Stimulated activated naive B cell treated with anti-CD40 and anti-IgM and Interleukin-4, amounts not matched to agents 10 μg/mL and 1 μg/mL and 100 μg/mL, for 72 hours (primary cell): ENCODE data around the gene RASA4B.
"Not testable (repeated sequence)": the region's sequence is repeated elsewhere in the genome, so short reads cannot be mapped to it uniquely, and the experiment has no call there.

ENCODE experiments used
- ATAC-seq, 2 donors: fragments of 150-1000 bp; cut with Tn5 transposase; replicated peaks; 2 replicates each; pipeline ENCODE4 v1.10.0; 2021; ENCODE audit warnings: moderate library complexity in 1 of 2
- DNase-seq: peaks from one replicate; pipeline ENCODE4 v3.0.0; 2021
- H3K27ac Mint-ChIP-seq: one replicate; pipeline ENCODE4 v1.8.0; 2022; ENCODE audit warnings: mild to moderate bottlenecking, mixed read lengths
- H3K27me3 Mint-ChIP-seq, 2 donors: one replicate each; pipeline ENCODE4 v1.8.0; 2022; ENCODE audit warnings: mixed read lengths in 2 of 2
- H3K36me3 Mint-ChIP-seq, 2 donors: one replicate each; pipeline ENCODE4 v1.8.0; 2022; ENCODE audit warnings: mixed read lengths in 2 of 2, mild to moderate bottlenecking in 1 of 2
- H3K4me1 Mint-ChIP-seq, 2 donors: one replicate each; pipeline ENCODE4 v1.8.0; 2022; ENCODE audit warnings: mixed read lengths in 2 of 2, mild to moderate bottlenecking in 1 of 2
- H3K4me3 Mint-ChIP-seq, 2 donors: one replicate each; pipeline ENCODE4 v1.8.0; 2022; ENCODE audit warnings: mild to moderate bottlenecking in 2 of 2, mixed read lengths in 2 of 2, moderate library complexity in 1 of 2
- H3K9me3 Mint-ChIP-seq, 2 donors: one replicate each; pipeline ENCODE4 v1.8.0; 2022; ENCODE audit warnings: mixed read lengths in 2 of 2, mild to moderate bottlenecking in 1 of 2

The RASA4B gene

DNA sequence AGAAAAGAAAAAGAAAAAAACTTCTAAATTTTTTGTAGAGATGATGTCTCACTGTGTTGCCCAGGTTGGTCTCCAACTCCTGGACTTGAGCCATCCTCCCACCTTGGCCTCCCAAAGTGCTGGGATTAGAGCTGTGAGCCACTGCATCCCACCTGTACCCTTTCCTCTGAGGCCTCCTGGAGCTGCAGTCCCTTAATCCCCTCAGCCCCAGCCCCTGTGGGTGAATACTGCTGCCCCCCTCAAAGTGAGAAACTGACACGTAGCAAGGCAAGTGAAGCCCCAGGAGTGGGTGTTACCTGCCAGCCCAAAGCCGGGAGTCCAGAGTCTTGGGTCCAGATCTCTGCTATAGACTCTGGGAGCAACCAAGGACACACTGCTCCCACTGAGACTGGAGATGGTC lies 7.2 kb upstream of the RASA4B start:
- not testable (repeated sequence) for DNase-seq, H3K4me3 Mint-ChIP-seq, H3K27me3 Mint-ChIP-seq, H3K36me3 Mint-ChIP-seq, H3K4me1 Mint-ChIP-seq, H3K27ac Mint-ChIP-seq, H3K9me3 Mint-ChIP-seq
- peak; percentile 7 to 14 for ATAC-seq

DNA sequence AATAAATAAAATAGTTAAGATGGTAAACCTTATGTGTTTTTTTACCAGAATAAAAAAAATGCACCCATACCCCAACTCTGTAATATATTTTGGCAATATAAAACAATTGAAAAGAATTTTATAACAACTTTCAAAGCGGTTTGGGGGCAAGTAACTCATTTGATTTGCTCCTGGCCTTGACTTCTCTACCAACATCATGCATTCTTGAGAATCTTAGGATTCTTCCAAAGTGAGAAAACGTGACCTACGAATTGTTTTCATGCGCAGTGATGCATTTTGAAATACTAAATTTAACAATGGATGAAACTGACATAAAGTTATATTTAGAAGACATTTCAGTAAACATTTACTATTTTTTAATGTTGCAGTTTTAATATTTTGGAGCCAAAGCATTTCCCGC lies 3.2 kb upstream of the RASA4B start:
- H3K27ac Mint-ChIP-seq, DNase-seq, ATAC-seq, H3K36me3 Mint-ChIP-seq, H3K9me3 Mint-ChIP-seq, H3K4me1 Mint-ChIP-seq, H3K4me3 Mint-ChIP-seq, H3K27me3 Mint-ChIP-seq: not testable (repeated sequence)

DNA sequence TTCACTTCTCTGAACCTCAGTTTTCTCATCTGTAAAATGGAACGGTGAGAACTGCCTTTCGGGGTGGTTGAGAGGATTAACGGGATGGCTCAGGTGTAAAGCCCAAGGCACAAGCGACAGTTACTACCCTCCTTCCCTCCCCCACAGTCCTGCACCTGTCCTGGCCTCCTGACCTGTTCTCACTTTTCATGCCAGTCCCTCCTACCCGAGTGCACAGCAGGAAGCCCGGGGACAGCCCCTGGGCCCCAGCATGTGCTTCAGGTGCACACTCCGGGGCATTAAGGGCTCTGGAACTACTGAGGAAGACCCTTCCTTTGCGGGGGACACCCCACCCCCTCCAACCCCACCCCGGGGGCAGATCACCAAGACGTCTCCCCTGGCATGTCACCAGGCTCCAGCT lies 626 bp downstream of the RASA4B start:
- DNase-seq, H3K36me3 Mint-ChIP-seq, H3K4me3 Mint-ChIP-seq, H3K9me3 Mint-ChIP-seq, H3K4me1 Mint-ChIP-seq, H3K27ac Mint-ChIP-seq, H3K27me3 Mint-ChIP-seq: not testable (repeated sequence)
- ATAC-seq: peak; percentile 51 to 60

DNA sequence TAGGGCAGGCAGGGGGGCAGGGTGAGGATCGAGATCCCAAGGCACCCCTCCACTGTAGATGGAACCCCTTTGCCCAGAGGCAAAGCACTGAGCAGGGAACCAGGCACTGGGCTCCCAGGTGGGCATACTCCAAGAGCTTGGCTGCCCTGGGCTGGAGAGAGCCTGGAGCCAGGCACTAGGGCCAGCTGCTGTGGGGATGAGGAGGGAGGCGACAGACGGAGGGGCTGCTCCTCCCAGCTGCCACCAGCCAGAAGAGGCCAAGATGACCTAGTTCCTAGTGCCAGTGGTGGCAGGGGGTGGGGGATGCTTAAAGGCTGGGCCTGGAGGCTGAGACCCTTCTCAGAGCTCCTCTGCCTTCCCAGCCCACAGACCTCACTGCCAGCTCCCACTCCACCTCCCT lies 1.7 kb downstream of the RASA4B start:
- H3K27ac Mint-ChIP-seq, H3K4me3 Mint-ChIP-seq, DNase-seq, H3K9me3 Mint-ChIP-seq, H3K27me3 Mint-ChIP-seq, H3K4me1 Mint-ChIP-seq, ATAC-seq, H3K36me3 Mint-ChIP-seq: not testable (repeated sequence)

DNA sequence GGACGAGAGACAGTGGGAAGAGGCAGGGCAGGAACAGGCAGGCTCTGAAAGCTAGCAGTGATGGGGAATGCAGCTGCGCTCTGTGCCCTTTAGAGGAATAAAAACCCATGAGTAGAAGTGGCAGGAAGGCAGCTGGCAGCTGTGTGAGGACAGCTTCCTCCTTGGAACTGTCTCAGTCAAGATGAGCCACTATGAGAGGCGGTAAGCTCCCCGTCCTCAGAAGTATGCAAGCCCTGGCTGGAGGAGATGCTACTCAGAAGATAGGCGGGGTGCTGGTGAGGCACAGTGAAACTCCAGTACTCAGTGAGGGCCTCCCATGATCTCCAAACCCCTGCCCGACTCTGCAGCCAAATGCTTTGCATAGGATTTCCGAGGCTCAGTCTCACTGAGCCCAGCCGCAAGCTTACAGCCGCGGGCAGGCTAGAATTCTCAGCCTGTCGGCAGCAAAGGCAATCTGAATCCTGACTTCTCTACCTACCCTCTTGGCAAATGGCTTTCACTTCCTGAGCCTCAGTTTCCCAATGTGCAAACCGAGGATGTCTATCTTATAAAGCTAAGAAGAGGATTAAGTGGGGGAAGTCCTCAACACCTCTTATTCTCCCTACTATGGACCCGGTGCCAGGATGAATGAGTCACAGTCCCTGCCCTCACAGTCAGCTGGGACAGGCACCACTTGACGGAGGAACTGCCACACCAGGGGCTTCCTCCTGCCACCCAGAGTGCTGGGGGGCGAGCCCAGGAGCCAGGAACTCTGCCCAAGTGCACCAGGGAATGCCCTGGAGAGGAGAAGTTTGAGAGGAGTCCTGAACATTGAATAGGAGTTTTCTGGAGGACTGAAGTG lies 2.5 kb downstream of the RASA4B start:
- ATAC-seq: peak; percentile 19
- not testable (repeated sequence) for H3K36me3 Mint-ChIP-seq, H3K27me3 Mint-ChIP-seq, H3K4me3 Mint-ChIP-seq, H3K4me1 Mint-ChIP-seq, H3K9me3 Mint-ChIP-seq, H3K27ac Mint-ChIP-seq, DNase-seq

DNA sequence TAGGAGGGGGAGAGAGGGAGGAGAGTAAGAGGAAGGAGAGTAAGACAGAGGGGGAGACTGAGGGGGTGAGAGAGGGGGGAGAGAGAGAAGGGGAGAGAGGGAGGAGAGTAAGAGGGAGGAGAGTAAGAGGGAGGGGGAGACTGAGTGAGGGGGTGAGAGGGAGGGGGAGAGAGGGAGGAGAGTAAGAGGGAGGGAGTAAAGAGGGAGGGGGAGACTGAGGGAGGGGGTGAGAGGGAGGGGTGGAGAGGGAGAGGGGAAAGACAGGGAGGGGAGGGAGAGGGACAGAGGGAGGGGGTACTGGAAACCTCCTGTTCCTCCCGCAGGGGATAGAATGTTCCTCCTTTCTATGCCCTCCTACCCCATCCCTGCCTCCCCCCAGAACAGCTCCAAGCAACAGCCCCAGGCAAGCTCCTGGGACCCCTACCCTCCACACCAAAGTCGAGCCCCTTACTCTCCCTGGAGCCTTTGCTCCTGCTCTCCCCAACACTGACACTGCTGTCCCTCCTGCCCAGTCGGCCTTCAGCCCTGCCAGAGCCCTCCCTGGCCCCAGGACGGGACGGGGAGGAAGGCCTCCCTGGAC lies 4.8 kb downstream of the RASA4B start:
- not testable (repeated sequence) for H3K36me3 Mint-ChIP-seq, H3K27me3 Mint-ChIP-seq, ATAC-seq, DNase-seq, H3K9me3 Mint-ChIP-seq, H3K4me1 Mint-ChIP-seq
- Mint-ChIP-seq H3K27ac (peak overlapping the region; percentile 89), H3K4me3 (peak overlapping the region; percentile 64 to 75)

DNA sequence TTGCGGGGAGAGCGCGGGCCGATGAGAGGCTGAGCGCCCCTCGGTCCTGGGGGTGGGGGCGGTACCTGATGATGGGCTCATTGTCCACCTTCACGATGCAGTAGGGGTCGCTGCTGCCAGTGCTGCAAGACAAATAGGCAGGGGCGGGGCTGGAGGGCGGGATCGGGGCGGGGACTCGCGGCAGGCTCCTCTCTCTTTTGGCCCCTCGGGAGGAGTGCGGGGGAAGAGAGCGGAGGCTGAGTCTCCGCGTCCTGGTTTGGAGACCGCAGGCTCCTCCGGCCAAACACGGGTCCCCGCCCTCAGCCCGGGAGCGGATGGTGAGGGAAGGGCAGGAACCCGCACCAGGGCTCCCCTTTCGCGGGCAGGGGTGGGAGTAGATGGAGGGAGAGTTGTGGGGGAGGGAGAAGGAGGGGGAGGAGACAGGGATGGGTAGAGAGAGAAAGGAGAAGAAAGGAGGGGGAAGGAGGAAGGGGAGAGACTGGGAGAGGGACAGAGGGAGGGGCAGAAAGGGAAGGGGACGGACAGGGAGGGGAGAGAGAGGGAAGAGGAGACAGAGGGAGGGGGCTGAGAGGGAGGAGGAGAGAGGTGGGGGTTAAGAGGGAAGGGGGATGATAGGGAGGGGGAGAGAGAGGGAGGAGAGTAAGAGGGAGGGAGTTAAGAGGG lies 5.6 kb downstream of the RASA4B start:
- peak; percentile 45 to 61 for ATAC-seq
- H3K4me3 Mint-ChIP-seq: peak overlapping the region in 1 of 2 donors; percentile 75
- not testable (repeated sequence) for H3K27me3 Mint-ChIP-seq, H3K9me3 Mint-ChIP-seq, H3K27ac Mint-ChIP-seq, DNase-seq, H3K4me1 Mint-ChIP-seq, H3K36me3 Mint-ChIP-seq

DNA sequence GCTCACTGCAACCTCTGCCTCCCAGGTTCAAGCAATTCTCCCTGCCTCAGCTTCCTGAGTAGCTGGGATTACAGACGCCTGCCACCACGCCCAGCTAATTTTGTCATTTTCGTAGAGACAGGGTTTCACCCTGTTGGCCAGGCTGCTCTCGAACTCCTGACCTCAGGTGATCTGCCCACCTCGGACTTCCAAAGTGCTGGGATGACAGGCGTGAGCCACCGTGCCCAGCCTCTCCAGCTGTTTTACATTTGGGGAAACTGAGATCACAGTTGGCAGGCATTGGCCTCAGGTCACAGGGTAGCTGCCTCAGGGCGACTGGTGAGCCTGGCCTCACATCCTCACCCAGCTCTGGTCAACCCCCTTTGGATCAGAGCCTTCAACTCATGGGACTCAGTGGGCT lies 7.0 kb downstream of the RASA4B start:
- not testable (repeated sequence) for H3K27me3 Mint-ChIP-seq, ATAC-seq, H3K36me3 Mint-ChIP-seq, DNase-seq, H3K9me3 Mint-ChIP-seq, H3K4me3 Mint-ChIP-seq, H3K4me1 Mint-ChIP-seq, H3K27ac Mint-ChIP-seq

DNA sequence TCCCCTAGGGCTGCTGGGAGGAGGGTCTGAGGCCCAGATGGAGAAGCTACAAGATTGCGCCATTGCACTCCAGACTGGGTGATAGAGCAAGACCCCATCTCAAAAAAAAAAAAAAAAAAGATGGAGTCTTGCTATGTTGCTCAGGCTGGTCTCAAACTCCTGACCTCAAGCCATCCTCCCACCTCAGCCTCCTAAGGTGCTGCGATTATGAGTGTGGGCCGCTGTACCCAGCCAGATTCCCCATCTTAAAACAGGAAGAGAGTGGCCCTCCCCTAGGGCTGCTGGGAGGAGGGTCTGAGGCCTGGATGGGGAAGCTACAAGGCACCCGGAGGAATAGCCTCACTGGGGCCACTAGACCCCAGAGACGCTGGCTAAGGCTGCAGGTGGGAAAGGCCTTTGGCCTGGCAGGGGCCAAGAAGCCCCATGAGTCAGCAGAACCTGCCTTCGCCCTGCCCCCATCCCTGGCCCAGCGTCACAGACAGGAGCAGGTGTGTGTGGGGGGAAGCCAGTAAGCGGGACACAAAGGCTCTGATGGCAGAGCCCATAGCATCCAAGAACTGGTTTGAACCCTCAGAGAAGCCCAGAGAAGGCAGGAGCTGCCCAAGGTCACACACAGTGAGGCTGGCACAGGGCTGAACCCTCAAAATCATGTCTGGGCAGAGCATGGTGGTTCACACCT lies 10.0 kb downstream of the RASA4B start:
- not testable (repeated sequence) for H3K36me3 Mint-ChIP-seq, ATAC-seq, H3K27me3 Mint-ChIP-seq, H3K27ac Mint-ChIP-seq, H3K9me3 Mint-ChIP-seq, H3K4me1 Mint-ChIP-seq, H3K4me3 Mint-ChIP-seq, DNase-seq

DNA sequence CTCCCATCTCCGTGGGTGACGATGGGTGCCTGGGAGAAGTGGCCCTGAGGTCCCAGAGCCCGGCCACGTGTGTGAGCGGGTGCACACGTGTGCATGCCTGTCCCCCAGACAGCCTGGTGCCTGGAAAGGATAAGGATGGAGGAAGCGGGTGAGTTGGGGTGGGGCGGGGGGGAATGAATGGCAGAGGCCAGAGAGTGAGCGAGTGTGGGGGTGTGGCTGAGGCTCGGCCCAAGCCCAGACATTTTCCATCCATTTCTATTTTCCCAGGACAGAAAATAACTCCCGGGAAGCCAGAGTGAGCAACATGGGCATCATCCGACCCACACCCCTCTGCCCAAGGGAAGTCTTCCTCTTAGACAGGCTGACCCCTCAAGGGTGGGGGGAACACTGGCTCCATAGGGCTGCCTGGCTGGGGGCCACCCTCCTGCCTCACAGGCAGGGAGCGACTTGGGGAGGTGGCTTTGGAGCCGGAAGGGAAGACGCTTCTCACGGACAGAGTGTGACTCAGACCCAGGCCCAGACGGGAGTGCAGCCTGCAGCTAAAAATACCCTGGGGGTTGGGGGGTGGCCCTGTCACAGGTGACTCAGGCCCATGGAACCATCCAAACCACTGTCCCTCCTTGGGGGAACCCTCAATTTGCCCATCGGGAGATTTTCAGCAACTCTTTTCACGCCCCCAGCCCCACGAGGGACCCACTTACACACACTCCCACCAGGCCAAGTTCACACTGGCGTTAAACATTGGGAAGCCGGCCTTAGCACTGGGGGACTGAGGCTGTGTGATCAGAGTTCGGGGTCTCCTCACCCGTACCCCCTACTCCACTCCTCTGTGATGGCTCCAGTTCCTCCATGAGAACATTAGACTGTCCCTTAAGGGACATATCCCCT lies 12.0 kb downstream of the RASA4B start:
- H3K27ac Mint-ChIP-seq, DNase-seq, H3K4me3 Mint-ChIP-seq, H3K4me1 Mint-ChIP-seq, H3K27me3 Mint-ChIP-seq, H3K9me3 Mint-ChIP-seq, H3K36me3 Mint-ChIP-seq: not testable (repeated sequence)
- peak in 1 of 2 donors; percentile 18 for ATAC-seq

DNA sequence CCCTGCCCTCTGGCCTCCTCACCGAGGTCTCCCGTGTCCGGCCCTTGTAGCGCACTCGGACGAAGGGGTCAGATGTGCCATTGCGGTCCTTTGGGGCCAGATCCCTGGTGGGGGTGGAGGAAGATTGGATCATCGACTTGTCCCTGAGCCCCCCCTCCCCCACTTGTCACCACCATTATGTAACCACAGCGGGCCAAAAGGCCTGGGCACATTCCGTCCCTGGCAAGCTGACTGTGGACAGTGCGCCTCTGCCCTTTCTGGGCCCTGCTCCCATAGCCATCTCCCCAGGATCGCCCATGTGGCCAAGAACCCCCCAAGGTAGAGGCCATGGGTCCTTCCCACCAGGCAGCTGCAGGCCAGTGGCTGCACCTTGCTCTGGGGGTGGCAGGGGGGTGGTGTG lies 14.4 kb downstream of the RASA4B start:
- ATAC-seq: not testable (repeated sequence)

DNA sequence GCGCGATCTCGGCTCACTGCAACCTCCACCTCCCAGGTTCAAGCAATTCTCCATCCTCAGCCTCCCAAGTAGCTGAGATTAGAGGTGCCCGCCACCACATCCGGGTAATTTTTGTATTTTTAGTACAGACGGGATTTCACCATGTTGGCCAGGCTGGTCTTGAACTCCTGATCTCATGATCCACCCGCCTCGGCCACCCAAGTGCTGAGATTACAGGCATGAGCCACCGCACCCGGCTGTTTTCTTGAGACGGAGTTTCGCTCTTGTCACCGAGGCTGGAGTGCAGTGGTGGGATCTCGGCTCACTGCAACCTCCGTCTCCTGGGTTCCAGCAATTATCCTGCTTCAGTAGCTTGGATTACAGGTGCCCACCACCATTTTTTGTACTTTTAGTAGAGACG lies 19.3 kb downstream of the RASA4B start:
- not testable (repeated sequence) for H3K4me1 Mint-ChIP-seq, H3K36me3 Mint-ChIP-seq, H3K4me3 Mint-ChIP-seq, H3K27ac Mint-ChIP-seq, H3K27me3 Mint-ChIP-seq, ATAC-seq, DNase-seq, H3K9me3 Mint-ChIP-seq

More for the DNA sequence above, 14.4 kb downstream of the RASA4B start:
- H3K4me1 Mint-ChIP-seq, H3K27me3 Mint-ChIP-seq, DNase-seq, H3K4me3 Mint-ChIP-seq, H3K9me3 Mint-ChIP-seq, H3K27ac Mint-ChIP-seq, H3K36me3 Mint-ChIP-seq: not testable (repeated sequence)

DNA sequence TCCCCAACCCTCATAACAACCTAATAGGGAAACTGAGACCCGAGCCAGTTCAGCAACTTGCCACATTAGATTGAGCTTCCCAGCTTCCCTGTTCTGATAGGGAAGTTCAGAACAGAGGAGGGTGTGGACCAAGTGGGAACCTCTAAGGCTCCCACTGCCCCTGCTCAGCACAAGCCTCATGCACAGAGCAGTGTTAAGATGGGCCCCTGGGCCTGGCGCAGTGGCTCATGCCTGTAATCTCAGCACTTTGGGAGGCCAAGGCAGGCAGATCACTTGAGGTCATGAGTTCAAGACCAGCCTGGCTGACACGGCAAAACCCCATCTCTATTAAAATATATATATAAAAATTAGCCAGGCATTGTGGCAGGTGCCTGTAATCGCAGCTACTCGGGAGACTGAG lies 20.3 kb downstream of the RASA4B start:
- H3K27me3 Mint-ChIP-seq, ATAC-seq, H3K4me3 Mint-ChIP-seq, H3K27ac Mint-ChIP-seq, H3K4me1 Mint-ChIP-seq, DNase-seq, H3K36me3 Mint-ChIP-seq, H3K9me3 Mint-ChIP-seq: not testable (repeated sequence)

DNA sequence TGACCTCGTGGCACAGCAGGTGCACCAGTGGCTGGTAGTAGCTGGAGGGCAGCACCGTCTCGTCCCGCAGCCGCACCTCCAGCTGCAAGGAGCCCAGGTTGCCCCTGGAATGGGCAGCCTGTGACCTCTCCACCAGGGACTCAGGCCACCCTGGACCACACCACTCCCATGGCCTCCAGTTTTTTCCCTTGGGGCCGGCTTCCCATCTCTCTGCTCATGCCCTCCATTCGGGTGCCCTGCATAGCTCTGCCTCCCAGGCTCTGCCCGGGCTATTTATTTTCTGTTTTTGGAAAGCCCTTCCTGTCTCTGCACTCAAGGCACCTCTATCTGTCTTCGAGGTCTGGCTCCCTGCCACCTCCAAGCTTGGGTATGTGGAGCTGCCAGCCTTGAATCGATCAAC lies 20.7 kb downstream of the RASA4B start:
- H3K27ac Mint-ChIP-seq, ATAC-seq, H3K36me3 Mint-ChIP-seq, H3K9me3 Mint-ChIP-seq, H3K4me1 Mint-ChIP-seq, DNase-seq, H3K27me3 Mint-ChIP-seq, H3K4me3 Mint-ChIP-seq: not testable (repeated sequence)
